Measurements from ENCODE around the gene SULT1C4.

GRCh38 chr2:108382196-108382595 lies 4.4 kb downstream of the SULT1C4 start:
- TF ChIP-seq, protein P1, sequence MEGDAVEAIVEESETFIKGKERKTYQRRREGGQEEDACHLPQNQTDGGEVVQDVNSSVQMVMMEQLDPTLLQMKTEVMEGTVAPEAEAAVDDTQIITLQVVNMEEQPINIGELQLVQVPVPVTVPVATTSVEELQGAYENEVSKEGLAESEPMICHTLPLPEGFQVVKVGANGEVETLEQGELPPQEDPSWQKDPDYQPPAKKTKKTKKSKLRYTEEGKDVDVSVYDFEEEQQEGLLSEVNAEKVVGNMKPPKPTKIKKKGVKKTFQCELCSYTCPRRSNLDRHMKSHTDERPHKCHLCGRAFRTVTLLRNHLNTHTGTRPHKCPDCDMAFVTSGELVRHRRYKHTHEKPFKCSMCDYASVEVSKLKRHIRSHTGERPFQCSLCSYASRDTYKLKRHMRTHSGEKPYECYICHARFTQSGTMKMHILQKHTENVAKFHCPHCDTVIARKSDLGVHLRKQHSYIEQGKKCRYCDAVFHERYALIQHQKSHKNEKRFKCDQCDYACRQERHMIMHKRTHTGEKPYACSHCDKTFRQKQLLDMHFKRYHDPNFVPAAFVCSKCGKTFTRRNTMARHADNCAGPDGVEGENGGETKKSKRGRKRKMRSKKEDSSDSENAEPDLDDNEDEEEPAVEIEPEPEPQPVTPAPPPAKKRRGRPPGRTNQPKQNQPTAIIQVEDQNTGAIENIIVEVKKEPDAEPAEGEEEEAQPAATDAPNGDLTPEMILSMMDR (IDR thresholded peaks at IDR 0.05): no peak
- TF ChIP-seq POLR2AphosphoS5 (IDR thresholded peaks at IDR 0.05; ENCODE audit: low read depth, low read length): no peak

Data from Panc1 (cell line).